Measurements from ENCODE around the gene C15orf39.
A peak's percentile ranks its signal among the peaks of the same experiment; 100 is the strongest.

The C15orf39 gene

DNA sequence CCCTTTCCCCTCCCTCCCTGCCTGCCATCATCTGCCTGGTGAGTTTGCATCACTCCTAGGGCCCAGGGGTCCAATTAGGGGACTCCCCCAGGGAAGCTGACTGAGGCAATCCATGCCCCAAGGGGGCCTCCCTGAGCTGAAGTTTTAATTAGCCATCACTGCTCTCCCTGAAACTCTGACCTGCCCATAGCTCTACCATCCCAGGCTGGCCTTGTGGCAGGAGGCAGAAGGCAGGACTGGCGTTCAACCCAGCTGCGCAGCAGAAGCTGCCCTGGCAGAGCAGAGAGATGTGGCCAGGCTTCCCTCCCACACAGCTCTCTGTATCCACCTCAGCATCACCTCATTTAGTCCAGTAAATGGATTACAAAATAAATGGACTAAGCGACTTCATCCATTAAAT is 7.7 kb upstream of the C15orf39 start:
- H3K4me3 ChIP-seq (ENCODE audit: low read depth, low read length) = no peak overlapping the region
- DNase-seq (ENCODE audit: low read depth) = no peak

- H3K4me3 ChIP-seq (ENCODE audit: low read depth, low read length) = no peak overlapping the region
Observed at GRCh38 chr15:75194397-75194796, 7.3 kb upstream of the C15orf39 start.

DNA sequence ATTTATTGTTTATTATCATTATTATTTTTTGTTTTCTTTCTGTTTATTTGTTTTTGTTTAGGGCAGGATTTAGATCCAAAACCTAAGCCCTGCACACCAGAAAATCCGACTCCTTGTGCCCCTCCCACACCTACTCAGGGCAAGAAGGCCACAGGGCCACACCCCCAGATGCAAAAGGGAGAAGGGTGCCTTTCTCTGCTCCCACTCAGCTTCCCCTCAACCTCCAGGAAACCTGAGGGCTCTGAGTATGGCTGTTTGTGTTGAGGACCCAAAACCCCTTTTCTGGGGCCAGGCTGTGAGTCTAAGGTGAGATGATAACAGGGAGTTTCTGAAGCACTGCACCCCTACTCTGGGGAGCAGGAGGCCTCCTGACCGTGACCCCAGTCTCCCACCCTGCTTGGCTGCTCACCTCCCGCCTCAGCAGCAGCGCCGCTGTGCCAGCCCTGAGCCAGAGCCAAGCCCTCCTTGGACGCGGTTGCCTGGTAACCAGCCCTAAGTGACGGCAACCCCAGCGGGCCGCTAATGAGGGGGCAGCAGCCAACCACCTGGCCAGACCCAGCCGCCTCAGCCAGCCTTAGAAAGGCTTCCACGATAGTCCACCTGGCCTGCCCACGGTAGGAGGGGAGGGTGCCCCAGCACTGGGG is 6.4 kb upstream of the C15orf39 start:
- H3K4me3 ChIP-seq (ENCODE audit: low read depth, low read length) = no peak overlapping the region
- no peak for DNase-seq (ENCODE audit: low read depth)

More at GRCh38 chr15:75194397-75194796, 7.3 kb upstream of the C15orf39 start:
- DNase-seq (ENCODE audit: low read depth) = no peak

GRCh38 chr15:75195766-75196241 is 5.9 kb upstream of the C15orf39 start:
- DNase-seq (ENCODE audit: low read depth) = no peak
- H3K4me3 ChIP-seq (ENCODE audit: low read depth, low read length) = no peak overlapping the region

DNA sequence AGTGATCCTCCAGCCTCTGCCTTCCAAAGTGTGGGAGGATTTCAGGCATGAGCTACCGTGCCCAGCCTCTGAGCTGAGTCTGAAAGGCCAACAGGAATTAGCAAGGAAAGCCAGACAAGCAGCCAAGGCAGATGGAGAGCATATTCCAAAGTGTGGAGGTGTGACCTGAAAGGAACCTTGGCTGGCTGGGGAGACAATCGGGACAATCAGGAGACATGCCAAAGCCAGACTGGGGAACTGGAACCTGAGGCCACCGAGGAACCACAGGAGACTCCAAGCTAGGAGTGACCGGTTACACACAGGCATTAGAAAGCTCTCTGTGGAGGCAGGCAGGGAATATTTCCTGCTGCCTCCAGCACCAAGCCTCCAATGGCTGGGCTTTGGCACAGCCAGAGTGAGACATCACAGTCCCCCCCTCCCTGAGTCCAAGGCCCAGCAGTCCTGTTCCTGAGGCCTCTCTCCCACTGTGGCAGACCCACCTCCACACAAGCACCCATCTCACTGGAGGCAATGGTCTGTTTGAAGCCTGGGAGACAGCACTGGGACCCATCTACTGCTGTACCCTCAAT is 4.5 kb upstream of the C15orf39 start:
- no peak overlapping the region for H3K4me3 ChIP-seq (ENCODE audit: low read depth, low read length)
- no peak for DNase-seq (ENCODE audit: low read depth)

DNA sequence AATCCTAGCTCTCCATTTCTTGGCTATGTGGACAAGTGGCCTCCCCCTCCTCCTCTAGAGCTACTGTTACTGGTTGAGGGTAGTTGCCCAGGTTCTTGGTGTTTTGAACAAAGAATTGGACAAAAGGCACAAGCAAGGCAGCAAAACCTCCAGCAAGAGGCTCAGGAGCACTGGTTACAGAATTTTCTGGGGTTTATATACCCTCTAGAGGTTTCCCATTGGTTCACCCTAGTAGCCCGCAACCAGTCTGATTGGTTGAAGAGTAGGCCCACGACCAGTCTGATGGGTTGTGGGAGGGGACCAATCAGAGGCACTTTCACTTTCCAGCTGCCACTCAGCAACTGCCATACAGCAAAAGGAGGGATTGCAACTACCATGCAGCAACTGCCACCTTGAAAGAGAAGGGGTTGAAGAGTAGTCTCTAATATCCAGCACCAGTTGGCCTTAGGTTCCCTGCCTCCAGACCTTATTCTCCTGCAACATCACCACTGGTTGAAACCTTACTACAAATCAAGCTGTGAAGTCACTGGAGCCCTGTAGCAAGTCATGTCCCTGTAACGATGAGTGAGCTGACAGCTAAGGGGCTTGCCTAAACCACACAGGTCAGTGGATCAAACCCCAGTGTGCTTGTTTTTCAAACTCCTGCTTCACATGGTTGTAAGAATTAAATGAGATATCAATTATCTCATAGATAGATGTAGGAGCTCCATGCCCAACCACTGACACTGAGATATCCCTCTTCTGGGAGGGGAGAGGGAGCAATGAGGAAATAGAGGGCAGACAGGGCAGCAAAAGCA is 2.9 kb upstream of the C15orf39 start:
- H3K4me3 ChIP-seq (ENCODE audit: low read depth, low read length) = no peak overlapping the region
- no peak for DNase-seq (ENCODE audit: low read depth)

GRCh38 chr15:75199357-75199940 is 2.2 kb upstream of the C15orf39 start:
- no peak overlapping the region for H3K4me3 ChIP-seq (ENCODE audit: low read depth, low read length)
- no peak for DNase-seq (ENCODE audit: low read depth)

DNA sequence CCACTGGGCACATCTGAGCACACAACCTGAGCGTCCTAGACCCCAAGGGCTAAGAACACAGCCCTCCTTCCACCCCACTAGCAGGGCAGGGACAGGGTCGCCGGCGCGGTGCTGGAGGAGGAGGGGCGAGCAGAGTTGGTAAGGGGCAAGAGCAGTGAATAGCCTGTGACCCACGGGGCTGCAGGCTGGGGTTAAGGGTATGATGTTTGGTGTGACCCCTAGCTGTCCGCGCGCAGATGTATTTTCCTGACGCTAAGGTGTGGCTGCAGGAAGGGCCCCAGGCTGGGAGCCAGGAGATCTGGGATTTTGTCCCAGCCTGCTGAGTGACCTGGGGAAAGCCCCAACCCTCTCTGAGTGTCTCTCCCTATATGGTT is 1.3 kb upstream of the C15orf39 start:
- DNase-seq (ENCODE audit: low read depth) = no peak

GRCh38 chr15:75200765-75201615 is 692 bp upstream of the C15orf39 start:
- DNase-seq (ENCODE audit: low read depth) = no peak
- H3K4me3 ChIP-seq (ENCODE audit: low read depth, low read length) = peak overlapping the region; percentile 96

More for the DNA sequence above, 1.3 kb upstream of the C15orf39 start:
- H3K4me3 ChIP-seq (ENCODE audit: low read depth, low read length) = no peak overlapping the region

DNA sequence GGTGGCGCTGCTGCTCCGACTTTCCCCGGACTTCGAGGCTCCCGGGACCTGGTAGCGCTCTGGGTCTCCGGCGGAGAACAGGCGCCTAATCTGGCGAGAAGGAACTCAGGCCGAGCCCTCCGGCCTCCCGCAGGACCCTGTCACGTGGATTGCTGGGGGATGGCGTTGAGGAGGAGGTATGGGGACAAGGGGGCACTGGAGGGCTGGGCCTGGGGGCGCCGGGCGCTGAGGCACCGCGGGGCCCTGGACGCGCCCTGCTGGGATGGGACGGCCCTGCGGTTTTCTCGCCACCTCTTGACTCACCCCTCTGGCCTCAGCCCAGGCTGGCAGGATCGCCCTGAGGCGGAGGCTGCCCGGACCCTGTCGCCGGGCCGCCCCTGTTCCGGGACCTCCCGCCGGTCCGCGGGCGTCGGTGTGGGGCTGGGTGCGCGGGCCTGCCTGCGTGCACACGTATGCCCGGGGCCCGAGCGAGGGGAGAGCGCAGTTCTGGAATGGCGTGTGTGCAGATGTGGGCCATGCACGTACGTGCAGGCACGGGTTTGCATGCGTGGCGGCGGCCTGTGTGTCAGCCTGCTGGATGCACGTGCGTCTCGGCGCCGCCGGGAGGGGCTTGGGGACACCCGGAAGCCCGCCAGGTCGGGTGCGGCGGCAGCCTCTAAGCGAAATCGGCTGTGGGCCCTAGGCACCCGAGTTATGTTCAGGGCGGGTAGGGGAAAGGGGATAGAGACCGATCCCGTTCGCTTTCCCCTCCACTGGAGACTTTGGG is 752 bp downstream of the C15orf39 start:
- peak overlapping the region; percentile 96 for H3K4me3 ChIP-seq (ENCODE audit: low read depth, low read length)
- peak; percentile 63 for DNase-seq (ENCODE audit: low read depth)

DNA sequence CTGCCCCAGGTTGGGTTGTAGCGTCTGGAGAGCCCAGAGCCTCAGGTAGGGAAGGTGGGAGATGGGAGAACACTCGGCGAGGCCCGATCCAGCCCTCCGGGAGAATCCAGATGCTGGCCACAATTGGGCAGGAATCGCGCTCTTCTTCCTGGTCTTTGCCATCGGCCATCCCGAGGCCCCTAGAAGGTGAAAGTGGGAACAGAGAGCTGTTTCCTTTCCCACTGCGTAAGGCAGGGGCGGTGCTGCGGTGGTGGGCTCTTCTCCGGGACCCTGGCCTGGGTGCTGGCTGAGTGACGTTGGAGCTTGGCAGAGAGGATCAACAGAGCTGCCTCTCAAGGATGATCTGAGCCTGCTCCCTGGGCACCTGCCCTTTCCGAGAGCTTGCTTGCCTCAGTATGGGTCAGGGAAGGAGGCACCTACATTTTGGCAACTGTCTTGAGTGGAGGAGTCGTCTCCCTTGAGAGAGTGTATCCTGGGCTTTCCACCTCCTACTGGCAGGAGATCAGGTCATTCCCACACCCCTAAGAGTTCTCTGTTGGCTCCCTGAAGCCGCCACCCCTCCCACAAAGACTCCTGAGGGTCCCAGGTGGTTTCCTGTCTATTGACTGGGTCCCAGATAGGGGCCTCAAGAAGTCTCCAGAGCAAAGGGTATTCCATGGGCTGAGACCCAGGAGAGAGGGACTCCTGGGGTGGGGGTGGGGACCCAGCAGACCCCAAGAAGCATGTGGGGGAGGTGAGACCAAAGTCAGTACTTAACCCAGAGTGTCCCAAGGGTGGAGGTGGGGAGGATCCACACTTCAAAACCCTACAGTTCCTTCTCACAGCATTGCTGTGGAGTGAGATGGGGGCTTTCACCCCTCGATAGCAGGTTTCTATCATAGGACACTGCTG is 1.6 kb downstream of the C15orf39 start:
- DNase-seq (ENCODE audit: low read depth) = no peak

GRCh38 chr15:75203908-75204263 is 2.2 kb downstream of the C15orf39 start:
- peak overlapping the region; percentile 96 for H3K4me3 ChIP-seq (ENCODE audit: low read depth, low read length)
- DNase-seq (ENCODE audit: low read depth) = no peak

More for the DNA sequence above, 1.6 kb downstream of the C15orf39 start:
- H3K4me3 ChIP-seq (ENCODE audit: low read depth, low read length) = peak overlapping the region; percentile 96

- peak; percentile 64 for DNase-seq (ENCODE audit: low read depth)
- H3K4me3 ChIP-seq (ENCODE audit: low read depth, low read length) = no peak overlapping the region
Observed at GRCh38 chr15:75204340-75205063, 2.8 kb downstream of the C15orf39 start.

DNA sequence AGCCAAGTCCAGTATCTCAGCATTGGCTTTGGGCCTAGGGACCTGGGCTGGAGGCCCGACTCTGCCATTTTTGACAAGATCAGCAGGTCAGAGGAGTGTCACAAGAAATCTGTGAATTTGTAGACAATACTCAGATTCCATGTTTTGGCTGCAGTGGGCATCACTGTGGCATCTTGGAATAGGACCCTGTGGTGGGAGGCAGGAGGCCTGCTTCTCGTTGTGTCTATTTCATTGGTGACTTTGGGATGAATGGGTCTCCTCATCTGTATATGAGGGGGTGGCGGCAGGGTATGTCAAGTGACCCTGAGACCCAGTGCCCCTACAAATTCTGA is 3.3 kb downstream of the C15orf39 start:
- DNase-seq (ENCODE audit: low read depth) = no peak

DNA sequence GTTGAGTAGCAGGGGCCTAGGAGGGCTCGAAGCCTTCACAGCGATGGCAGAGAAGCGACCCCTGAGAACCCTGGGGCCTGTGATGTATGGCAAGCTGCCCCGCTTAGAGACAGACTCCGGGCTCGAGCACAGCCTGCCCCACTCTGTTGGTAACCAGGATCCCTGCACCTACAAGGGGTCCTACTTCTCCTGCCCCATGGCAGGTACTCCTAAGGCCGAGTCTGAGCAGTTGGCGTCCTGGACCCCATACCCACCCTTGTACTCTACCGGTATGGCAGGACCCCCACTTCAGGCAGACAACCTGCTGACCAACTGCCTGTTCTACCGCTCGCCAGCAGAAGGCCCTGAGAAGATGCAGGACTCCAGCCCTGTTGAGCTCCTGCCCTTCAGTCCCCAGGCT is 4.3 kb downstream of the C15orf39 start:
- no peak for DNase-seq (ENCODE audit: low read depth)
- no peak overlapping the region for H3K4me3 ChIP-seq (ENCODE audit: low read depth, low read length)

More for the DNA sequence above, 3.3 kb downstream of the C15orf39 start:
- no peak overlapping the region for H3K4me3 ChIP-seq (ENCODE audit: low read depth, low read length)

DNA sequence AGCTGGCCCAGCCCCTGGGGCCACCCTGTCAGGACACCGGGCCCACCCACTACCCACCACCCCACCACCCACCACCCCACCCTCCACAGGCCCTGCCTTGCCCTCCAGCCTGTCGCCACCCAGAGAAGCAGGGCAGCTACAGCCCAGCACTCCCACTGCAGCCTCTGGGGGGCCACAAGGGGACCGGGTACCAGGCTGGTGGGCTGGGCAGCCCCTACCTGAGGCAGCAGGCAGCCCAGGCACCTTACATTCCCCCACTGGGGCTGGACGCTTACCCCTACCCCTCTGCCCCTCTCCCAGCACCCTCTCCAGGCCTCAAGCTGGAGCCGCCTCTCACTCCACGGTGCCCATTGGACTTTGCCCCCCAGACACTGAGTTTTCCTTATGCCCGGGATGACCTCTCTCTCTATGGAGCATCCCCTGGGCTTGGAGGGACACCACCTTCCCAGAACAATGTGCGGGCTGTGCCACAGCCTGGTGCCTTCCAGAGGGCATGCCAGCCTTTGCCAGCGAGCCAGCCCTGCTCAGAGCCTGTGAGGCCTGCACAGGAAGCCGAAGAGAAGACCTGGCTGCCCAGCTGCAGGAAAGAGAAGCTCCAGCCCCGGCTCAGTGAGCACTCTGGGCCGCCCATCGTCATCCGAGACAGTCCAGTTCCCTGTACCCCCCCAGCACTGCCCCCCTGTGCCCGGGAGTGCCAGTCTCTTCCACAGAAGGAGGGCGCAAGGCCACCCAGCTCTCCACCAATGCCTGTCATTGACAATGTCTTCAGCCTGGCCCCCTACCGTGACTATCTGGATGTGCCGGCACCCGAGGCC is 5.3 kb downstream of the C15orf39 start:
- no peak for DNase-seq (ENCODE audit: low read depth)
- no peak overlapping the region for H3K4me3 ChIP-seq (ENCODE audit: low read depth, low read length)
